ENCODE data around the gene TREH.

TREH gene

GRCh38 chr11:118649941-118650340, 29.5 kb downstream of the TREH start:
- TF ChIP-seq CTCF (IDR thresholded peaks at IDR 0.05; ENCODE audit: control extremely low read depth, extremely low read depth, low read depth, missing control alignments), result no peak
- no peak for DNase-seq (ENCODE audit: extremely low spot score)
- CTCF ChIA-PET, result interaction anchor here (1.1 kb wide), 1 partner anchor 11 kb away, joined by 4 read pairs; no protein-coding TSS in a partner anchor
- POLR2A ChIA-PET, result no interaction called here

DNA sequence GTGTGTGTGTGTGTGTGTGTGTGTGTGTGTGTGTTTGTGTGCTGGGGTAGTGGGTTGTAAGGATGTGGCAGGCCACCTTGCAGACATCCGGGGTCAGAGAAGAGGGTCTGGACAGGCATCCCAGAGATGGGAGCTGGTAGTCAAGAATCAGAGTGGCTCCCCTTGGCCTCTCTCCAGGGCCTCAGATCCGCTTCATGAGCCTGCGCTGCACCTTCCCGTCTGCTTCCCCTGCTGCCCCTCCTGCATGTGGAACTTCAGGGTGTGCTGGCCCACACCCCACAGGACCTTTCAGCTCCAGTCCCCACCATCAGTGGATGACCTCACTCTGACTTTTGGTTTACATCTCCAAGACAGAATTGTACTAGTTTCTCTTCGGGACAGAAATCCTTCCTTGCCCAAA, 31.2 kb downstream of the TREH start:
- ChIA-PET CTCF (interaction anchor here (0.9 to 1.2 kb wide), 2 partner anchors 11 to 12 kb away, joined by 3 to 4 read pairs; no protein-coding TSS in a partner anchor), POLR2A (no interaction called here)
- TF ChIP-seq CTCF (IDR thresholded peaks at IDR 0.05; ENCODE audit: control extremely low read depth, extremely low read depth, low read depth, missing control alignments), result no peak
- no peak for DNase-seq (ENCODE audit: extremely low spot score)

DNA sequence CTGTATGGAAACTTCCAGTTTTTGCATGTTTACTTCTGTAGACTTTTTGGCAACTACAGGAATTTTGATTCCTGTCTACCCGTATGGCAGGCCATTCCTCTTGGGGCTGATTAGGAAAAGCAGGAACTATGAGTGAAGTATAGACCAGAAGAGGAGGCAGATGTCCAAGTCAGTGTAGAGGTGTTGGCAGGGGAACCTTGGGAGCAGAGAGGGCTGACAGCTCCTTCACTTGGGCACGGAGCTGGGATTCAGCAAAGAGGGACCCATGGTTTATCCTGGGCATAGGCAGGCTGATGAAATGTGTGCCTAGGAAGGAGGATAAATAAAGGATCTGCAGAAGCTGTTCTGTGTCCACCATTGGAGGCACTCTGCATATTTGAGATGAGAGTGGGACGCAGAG, 33.1 kb downstream of the TREH start:
- no peak for DNase-seq (ENCODE audit: extremely low spot score)
- ChIA-PET POLR2A (no interaction called here), CTCF (interaction anchor here (1.3 to 1.6 kb wide), 2 partner anchors 14 to 36 kb away, joined by 3 read pairs; no protein-coding TSS in a partner anchor)
- TF ChIP-seq CTCF (IDR thresholded peaks at IDR 0.05; ENCODE audit: control extremely low read depth, extremely low read depth, low read depth, missing control alignments), result no peak

GRCh38 chr11:118645066-118645715, 34.3 kb downstream of the TREH start:
- ChIA-PET POLR2A (no interaction called here), CTCF (interaction anchor here (0.7 kb wide), 1 partner anchor 15 kb away, joined by 3 read pairs; no protein-coding TSS in a partner anchor)
- TF ChIP-seq CTCF (IDR thresholded peaks at IDR 0.05; ENCODE audit: control extremely low read depth, extremely low read depth, low read depth, missing control alignments), result no peak
- DNase-seq (ENCODE audit: extremely low spot score), result no peak

DNA sequence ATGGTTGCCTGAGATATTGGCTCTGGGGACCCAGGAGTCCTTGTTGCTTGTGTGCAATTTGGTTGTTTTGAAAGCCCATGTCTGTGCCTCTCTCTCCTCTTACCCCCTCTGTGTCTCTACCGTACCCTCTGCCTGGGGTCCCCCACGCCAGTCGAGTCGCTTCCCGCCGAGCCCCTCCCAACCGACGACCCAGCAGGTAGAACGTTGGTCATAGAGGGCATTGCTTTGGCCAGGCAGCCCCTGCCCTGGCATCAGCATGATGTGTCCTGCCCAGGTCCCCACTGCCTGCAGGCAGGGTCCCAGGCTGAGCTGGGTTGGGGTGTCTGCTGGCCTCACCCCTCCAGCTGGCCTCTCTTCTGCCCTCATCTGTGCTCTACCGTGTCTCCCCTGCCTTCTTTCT, 35.0 kb downstream of the TREH start:
- ChIA-PET CTCF (no interaction called here), POLR2A (no interaction called here)
- no peak for TF ChIP-seq CTCF (IDR thresholded peaks at IDR 0.05; ENCODE audit: control extremely low read depth, extremely low read depth, low read depth, missing control alignments)
- no peak for DNase-seq (ENCODE audit: extremely low spot score)

GRCh38 chr11:118643995-118644345, 35.5 kb downstream of the TREH start:
- ChIA-PET CTCF (no interaction called here), POLR2A (no interaction called here)
- no peak for TF ChIP-seq CTCF (IDR thresholded peaks at IDR 0.05; ENCODE audit: control extremely low read depth, extremely low read depth, low read depth, missing control alignments)
- DNase-seq (ENCODE audit: extremely low spot score), result no peak
